Measurements from ENCODE around the gene GUCY1A2. TPM values are rescaled to one million over a fixed set of nuclear protein-coding genes. Genes with fewer than 3 reads are reported as not detected.
A peak's percentile ranks its signal among the peaks of the same experiment; 100 is the strongest.

GUCY1A2 gene
- total RNA-seq, 1 experiment from 2014 or later = 0.55 TPM

GRCh38 chr11:106879832-106880546 lies 138.3 kb downstream of the GUCY1A2 start:
- Mint-ChIP-seq H3K27me3 (ENCODE audit: low read depth) (no peaks in the 10 kb centered on the region), H3K27ac (no peak overlapping the region), H3K9me3 (no peaks in the 10 kb centered on the region), H3K4me1 (peaks cover 6 to 7% of the 10 kb centered on the region in 2 experiments), H3K4me3 (no peak overlapping the region), H3K36me3 (ENCODE audit: insufficient read depth in 1 of 3, low read depth in 3 of 3) (no peaks in the 10 kb centered on the region)
- Histone ChIP-seq H3K14ac (ENCODE audit: insufficient read depth, low read length) (no peak overlapping the region), H4K8ac (replicated peaks; ENCODE audit: insufficient read length, low read depth, low read length) (no peak overlapping the region), H4K5ac (ENCODE audit: insufficient read length, low read depth, low read length) (no peak overlapping the region), H3T11ph (ENCODE audit: low read length) (no peak overlapping the region), H3K4me2 (ENCODE audit: insufficient read depth, insufficient read length, low read length) (no peak overlapping the region), H2BK5ac (ENCODE audit: insufficient read length, low read length) (no peak overlapping the region), H3K9me3 (ENCODE audit: control insufficient read depth, low read depth, low read length) (no peaks in the 10 kb centered on the region), H2AFZ (ENCODE audit: low read length) (no peak overlapping the region), H3K9ac (ENCODE audit: extremely low read depth, insufficient read length, low read length) (no peak overlapping the region), H3K79me1 (ENCODE audit: insufficient read depth, low read depth, low read length, poor library complexity, severe bottlenecking) (no peaks in the 10 kb centered on the region), H3K18ac (ENCODE audit: insufficient read length, low read depth, low read length) (no peak overlapping the region), H3K27me3 (ENCODE audit: insufficient read depth, low read length) (no peaks in the 10 kb centered on the region), H4K91ac (ENCODE audit: insufficient read length, low read depth, low read length) (no peak overlapping the region), H4K20me1 (ENCODE audit: control insufficient read depth, insufficient read depth, insufficient read length) (no peaks in the 10 kb centered on the region), H3K27ac (ENCODE audit: insufficient read length, low read depth, low read length) (no peak overlapping the region), H3K23me2 (ENCODE audit: insufficient read length, low read depth, low read length, poor library complexity, severe bottlenecking) (no peaks in the 10 kb centered on the region), H3K56ac (ENCODE audit: insufficient read length, low read depth, low read length) (no peak overlapping the region), H2BK15ac (ENCODE audit: low read depth, low read length) (no peak overlapping the region), H3K4ac (ENCODE audit: low read depth, low read length) (no peak overlapping the region; the same call in 1 of the 2 replicates), H3K79me2 (ENCODE audit: insufficient read depth, low read length) (no peaks in the 10 kb centered on the region), H3K23ac (ENCODE audit: insufficient read length, low read depth, low read length) (no peak overlapping the region), H2BK12ac (ENCODE audit: insufficient read length, low read depth, low read length) (no peak overlapping the region), H3K4me1 (ENCODE audit: insufficient read depth, low read length) (no peaks in the 10 kb centered on the region; the same call in 1 of the 2 replicates), H2AK5ac (ENCODE audit: insufficient read length, low read length) (no peak overlapping the region), H2BK20ac (ENCODE audit: low read depth, low read length, poor library complexity, severe bottlenecking) (no peak overlapping the region), H2BK120ac (ENCODE audit: low read depth, low read length, poor library complexity, severe bottlenecking) (no peak overlapping the region)
- peak; percentile 35 for DNase-seq
- WGBS (ENCODE audit: extremely low coverage, insufficient read length, low lambda C conversion rate) = no CpG with 5 or more reads among the region's 7 CpGs
- TF ChIP-seq CTCF (conservative IDR thresholded peaks at IDR 0.05) = no peak

All from H9 (cell line).